Activated T-cell treated with anti-CD3 and anti-CD28 coated beads for 1 hour (primary cell): Measurements from ENCODE around the gene JAG2.

ENCODE experiments used
- DNase-seq: peaks from one replicate; pipeline ENCODE4 v3.0.0-alpha.2; 2020; ENCODE audit warnings: low read depth

The JAG2 gene

DNA sequence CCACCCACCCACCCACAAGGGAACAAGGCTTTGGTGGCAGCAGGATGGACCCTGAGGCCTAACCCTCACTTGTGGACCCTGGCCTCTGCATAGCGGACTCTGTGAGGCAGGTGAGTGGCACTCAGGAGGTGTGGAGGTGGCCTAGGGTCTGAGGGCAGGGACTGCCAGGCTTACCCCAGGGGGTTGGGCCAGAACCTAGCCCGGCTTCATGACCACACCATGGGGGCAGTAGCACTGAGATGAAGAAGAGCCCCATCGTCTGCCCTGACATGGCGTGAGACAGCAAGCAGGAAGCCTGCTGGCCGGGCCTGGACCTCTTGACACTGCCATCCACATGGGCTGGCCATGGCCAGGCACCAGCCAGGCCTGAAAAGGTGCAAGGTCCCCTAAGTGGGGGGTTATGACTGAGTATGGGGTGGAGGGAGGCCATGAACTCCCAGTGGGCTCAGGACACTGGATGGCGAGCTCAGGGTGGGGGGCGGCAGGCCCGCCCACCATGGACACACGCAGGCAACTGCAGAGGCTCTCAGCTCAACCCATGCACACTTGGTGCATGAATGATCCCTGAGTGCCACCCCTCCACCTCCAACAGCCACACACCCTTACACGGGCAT is 29.3 kb downstream of the JAG2 start:
- no peak for DNase-seq

DNA sequence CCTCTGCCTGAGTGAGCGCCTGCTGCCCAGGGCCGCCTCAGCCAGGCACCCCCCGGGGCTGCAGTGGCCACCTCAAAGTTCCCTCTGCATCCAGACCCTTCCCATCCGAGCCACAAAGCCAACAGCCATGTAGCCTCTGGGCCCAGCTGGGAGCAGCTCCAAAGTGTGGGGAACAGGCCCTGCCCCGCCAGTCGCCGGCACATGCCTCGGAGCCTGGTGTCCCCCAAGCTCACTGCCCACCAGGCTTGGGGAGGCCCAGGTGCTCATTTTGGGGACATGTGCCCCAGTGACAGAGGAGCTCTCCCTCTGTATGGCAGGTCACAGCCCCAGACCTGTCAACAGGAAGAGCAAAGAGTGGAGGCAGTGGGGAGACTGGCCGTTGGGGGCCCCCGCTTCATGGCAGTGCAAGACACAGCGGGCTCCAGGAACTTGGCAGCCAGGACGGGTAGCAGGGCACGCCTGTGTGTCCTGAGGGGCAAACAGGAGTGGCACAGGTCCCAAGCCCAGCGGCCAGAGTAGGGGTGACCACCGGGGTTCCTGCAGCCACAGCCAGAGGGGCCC is 29.9 kb downstream of the JAG2 start:
- no peak for DNase-seq

DNA sequence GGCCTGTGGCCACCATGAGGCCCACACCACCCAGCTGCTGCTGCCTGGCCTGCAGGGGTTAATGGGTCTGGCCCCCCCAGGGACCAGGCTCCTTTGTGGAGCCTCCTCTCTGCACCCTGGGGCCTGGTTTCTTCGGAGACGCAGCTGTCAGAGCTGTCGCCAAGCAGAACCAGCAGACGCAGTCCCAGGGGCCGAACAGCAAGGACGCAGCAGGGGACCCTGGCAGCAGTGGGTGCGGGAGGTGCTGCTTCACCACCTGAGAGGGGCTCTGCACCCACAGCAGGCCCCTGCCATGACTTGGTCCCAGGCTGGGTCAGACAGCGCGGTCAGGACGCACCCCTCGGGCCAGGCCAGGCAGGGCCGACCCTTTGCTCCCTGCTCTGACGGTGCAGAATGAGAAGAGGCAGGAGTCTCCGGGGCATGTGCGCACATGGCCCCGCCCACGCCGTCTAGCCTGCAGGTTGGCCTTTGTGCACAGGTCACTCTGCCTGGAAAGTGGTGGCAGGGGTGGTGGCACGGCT is 30.5 kb downstream of the JAG2 start:
- no peak for DNase-seq

DNA sequence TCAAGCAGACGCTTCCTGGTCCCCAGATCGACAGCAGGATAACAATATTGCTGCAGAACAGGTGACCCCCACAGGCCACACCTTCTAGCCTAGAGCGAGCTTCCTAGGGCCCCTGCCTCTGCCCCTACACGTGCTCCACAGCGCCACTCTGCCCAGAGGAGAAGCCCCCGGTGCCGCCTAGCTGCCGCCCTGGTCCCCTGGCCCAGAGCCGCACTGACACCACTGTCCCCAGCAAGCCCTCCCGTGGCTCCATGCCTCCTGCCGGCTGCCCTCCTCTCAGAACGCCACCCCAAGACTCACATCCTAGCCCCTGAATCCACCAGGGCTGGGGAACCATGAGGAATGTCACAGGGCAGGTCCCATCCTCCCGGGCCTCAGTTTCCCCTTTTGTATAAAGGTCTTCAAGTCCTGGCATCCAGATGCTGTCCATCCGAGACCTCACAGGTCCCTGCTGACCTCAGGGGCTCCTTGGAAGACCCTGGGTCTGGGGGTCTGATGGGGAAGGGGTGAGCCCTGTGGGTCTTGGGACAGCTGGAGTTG is 31.0 kb downstream of the JAG2 start:
- DNase-seq: no peak

DNA sequence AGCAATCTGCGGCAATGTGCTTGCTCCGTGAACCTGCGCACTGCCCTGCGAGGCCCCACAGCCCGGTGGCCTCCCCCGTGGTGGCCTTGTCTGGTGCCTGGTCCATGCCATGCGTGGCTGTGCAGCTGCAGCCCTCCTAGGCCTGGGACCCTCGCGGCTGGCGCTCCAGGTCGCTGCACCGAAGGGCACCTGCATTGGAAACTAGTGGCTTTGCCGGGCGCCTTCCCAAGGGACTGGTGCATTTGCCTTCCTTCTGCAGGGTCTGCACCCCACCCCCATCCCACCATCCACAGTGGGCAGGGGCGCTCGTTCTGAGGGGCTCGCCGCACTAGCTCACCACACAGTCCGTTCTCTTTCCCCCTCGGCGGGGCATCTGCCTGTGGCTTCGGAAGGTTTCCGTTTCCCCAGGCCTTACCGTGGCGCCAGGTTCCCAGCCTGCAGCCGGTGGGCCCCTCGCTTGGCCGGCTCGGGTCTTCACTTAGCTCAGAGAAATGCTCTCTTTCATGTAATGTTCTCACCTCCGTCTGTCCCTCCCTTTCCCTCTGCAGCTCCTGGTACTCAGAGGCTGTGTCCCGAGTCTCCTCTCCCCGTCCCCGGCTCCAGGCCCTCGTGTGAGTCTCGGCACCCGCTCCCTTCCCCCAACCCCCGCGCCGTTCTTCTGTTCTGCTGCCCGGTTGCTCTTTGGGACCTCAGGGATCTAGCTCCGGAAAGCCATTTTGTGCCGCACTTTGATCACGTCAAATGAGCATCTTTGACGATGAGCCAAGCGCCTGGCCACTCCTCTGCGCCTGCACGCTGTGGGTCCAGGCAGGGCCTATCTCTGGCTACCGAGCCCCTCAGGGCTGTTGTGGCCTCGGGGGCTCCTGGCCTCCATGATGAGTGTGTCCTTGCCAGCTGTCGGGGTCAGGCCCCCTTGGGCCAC is 31.9 kb downstream of the JAG2 start:
- DNase-seq: no peak

DNA sequence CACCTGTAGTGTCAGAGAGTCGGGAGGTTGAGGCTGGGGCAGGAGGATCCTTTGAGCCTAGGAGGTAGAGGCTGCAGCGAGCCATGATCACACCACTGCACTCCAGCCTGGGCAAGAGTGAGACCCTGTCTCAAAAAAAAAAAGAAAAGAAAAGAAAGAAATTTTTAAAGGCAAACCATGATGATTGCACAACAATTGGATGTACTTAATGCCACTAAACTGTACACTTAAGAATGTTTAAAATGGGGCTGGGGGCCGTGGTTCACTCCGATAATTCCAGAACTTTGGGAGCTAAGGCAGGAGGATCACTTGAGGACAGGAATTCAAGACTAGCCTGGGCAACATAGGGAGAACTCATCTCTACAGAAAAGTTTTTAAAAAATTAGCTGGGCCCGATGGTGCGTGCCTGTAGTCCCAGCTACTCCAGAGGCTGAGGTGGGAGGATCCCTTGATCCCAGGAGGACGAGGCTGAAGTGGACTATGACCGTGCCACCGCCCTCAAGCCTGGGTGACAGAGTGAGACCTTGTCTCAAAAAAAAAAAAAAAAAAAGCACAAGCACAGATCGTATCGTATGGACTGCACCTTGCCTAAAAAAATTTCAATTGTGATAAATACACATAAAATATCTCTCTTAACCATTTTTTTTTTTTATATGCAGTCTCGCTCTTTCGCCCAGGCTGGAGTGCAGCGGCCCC is 32.7 kb downstream of the JAG2 start:
- no peak for DNase-seq

DNA sequence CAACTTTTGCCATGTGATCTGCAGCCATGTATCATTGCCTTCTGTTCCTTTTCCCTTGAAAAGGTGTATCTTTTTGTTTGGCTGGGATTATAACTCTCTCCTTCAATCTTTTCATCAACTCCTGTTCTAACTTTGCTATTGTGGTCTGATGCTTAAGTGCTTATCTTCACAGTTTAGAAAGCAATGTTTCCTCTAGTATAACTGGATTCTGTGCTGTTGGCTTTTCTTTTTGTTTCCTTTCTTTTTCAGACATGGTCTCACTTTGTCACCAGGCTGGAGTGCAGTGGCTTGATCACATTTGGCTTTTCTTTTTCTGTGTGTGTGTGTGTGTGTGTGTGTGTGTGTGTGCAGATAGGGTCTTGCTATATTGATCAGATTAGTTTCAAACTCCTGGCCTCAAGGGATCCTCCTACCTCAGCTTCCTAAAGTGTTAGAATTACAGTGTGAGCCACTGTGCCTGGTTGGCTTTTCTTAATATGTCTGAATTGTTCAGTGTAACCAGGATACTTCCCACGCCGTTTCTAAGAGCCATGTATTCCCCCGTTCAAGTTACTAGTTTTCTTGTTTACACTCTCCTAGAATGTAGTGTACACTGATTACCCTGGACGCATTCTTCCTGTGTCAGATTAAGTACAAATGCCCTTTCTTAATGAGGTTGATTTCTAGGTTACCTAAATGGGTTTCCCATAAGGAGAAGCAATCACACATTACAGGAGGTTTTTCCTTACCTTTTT is 35.5 kb downstream of the JAG2 start:
- no peak for DNase-seq

DNA sequence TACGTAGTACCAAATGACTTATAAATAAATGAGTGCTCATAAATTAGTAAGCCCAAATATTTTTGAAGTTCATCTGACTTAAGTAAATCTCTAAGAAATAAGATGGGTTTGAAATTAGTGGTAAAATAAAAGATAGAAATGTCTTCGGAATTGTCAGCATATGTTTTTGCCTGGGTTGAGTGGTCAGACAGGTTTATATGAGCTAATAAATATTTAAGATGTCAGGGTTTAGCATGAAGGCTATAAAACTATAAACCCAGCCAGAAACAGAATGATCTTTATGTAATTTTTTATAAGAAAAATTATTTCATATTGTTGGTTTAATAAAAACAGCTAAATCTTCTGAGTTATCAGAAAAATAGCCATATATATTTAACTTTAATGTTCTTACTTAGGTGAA is 37.3 kb downstream of the JAG2 start:
- DNase-seq: no peak

DNA sequence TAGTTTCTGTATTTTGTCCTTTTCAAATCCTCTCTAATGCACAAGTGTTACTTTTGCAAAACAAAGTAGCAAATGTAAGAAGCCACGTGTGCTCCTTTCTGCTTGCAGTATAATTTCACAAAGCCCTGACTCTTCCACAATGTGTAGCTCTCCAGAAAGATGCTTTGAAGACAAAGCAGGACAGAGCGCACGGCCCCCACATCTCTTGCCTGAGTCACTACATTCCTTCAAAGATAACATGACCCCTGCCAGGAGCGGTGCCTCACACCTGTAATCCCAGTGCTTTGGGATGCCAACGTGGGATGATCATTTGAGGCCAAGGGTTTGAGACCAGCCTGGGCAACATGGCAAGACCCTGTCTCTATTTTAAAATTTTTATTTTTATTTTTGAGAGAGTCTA is 40.5 kb downstream of the JAG2 start:
- DNase-seq: no peak

DNA sequence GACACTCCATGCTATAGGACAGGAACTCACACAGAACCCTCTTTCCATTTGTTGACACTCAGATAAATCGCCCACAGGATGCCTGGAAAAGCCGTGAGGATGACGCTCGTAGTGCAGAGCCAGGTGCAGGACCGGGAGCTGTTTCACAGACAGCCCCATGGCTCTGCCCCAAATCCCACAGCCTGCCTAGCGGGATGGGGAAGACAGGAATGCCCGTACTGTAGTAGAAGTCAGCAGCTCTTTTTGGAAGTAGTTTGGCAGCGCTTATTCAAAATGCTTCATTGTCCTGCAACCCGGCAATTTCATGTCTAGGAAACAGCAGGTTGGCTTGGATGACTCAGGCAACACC is 41.6 kb downstream of the JAG2 start:
- DNase-seq: no peak

DNA sequence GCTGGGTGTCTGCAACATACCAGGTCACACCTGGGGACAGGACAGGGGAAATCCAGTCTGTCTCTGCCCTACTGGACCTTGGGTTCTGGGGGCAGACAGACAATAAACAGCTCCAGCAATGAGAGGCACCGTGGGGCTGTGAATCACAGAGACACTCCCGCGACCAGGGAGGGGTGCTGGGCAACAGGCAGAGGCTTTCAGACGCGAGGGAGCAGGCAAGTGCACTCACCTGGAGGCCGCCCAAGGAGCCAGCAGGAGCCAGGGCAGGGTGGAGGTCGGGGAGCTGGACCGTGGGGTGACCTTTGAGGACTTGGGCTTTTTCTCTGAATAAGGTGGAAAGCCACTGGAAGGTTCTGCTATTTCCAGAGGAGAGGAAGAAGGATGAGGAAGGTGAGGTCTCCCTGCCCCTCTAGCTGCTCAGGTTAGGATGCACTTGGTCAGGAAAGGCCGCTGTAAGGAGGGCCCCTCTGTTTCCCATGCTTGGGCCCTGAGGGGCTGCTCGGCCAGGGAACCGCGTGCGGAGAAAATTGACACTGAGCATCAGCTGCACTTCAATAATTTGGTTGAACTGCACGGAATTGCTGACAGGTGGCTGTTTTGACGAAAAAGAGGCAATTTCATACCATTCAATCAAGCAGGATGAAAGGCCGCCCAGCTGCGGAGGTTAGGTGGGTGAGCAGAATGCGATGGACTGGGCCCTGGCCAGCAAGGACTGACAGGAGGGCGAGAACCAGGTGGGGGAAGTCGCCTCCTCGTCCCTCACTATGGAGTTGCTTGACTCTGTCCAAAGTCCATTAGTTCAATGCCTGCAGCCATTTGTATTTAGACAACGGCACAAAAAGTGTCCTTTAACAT is 42.2 kb downstream of the JAG2 start:
- no peak for DNase-seq

DNA sequence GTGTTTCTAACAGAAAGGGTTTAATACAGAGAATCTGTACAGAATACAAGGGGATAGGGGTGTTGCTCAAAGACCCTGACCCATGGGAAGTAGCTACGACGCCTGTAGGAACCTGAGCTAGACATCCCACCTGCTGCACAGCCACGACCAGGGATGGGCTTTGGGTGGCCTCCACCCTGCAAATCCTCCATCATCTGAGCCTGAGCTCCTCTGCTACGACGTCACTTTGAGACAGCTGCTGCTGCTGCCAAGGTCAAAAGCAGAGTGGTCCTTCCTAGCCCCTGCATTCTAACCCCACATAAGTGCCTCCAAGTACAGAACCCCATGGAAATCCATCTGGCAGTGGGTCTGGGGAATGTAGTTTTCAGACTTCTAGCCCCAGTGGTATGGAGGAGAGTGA is 43.8 kb downstream of the JAG2 start:
- DNase-seq: no peak

DNA sequence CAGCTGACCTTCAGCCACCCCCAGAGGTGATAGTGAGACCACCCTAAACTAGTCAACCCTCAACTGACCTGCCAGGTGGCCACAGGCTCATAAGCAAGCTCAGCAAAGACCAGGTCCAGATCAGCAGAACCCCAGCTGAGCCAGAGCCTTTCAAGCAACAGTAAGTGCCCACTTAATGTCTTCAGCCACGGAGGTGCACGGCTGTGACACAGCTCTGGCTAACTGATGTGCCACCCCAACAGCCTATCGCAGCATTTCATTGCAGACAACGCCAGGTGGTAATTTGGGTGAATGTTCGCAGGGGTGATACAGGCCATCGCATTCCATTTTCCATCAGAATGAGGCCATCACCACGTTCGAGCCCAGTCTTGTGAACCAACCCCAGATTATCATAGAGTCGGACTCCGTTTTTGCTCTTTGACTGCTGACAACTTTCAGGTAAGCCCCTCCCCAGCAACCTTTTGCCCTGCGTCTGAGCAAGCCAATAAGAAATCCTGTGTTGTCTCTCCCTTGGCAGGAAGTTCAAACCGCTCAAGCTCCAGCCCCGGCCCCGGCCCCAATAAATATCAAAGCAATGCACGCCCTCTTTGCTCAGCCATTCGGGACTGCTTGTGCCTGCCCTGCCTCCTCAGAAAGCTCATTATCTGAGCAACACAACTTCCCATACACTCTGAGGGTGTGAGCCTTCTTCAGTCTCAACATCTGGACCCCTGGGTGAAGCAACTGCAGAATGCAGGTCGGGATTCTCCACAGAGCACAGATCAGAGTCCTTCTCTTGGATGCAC is 44.4 kb downstream of the JAG2 start:
- no peak for DNase-seq

DNA sequence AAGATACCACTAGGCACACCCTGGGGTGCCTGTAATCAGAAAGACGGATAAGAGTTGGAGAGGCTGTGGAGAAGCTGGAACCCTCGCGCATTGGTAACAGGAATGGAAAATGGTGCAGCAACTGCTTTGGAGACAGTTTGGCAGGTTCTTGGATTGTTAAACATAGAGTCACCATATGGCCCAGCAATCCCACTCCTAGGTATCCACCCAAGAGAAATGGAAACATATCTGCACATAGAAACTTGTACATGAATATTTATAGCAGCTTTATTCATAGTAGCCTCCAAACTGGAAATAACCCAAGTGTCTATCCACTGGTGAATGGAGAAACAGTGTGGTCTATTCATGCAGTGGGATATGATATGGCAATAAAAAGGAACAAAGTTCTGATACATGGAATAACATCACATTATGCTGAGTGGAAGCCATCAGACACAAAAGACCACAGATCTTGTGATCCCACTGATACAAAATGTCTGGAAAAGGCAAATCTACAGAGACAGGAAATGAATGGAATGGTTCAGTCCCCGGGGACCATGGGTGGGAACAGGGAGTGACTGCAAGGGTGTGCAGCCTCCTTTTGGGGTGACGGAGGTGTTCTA is 45.4 kb downstream of the JAG2 start:
- no peak for DNase-seq

DNA sequence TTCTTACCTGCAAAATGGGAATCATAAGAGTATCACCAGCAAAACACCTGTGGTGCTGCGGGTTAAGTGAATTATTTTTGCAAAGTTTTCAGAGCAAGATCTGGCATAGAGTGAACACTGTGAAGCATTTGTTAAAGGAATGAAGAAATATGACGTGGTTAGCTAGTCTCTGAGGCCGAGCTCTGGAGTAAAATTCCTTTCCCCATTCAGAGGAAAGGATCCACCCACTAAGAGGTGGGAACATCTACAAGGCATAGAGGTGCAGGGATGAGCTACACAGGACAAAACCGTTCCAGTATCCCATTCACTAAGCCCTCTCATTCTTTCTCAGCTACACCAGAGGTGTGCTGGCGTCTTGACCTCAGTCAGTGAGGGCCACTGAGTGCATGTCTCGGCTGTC is 48.5 kb downstream of the JAG2 start:
- DNase-seq: no peak

DNA sequence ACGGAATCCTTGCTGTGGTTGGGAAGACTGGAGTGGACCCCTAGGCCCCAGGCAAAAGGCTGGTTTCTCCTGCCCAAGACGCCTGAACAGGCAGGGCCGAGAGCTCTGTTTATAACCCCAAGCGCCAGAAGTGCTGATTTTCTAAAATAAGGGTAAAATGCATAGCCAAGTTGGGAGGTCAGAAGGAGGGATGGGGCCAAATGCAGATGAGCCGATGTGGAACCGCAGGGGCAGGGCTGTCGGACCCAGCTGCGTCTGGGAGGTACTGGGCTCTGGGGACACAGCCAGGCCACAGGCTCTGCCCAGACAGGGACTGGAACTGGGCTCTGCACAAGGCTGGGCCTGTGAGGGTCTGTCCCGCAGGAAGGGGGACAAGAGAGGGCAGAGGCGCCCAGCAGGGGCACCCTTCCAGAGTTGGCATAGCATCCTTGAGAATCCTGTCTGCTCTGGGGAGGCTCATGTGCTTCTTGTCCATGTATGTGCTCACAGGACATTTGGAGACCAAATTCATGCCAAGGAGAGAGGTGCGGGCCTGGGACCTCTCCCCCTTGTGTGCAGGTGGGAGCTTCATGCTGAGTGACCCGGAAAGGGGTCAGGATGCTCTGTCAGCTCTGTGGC is 49.1 kb downstream of the JAG2 start:
- no peak for DNase-seq

DNA sequence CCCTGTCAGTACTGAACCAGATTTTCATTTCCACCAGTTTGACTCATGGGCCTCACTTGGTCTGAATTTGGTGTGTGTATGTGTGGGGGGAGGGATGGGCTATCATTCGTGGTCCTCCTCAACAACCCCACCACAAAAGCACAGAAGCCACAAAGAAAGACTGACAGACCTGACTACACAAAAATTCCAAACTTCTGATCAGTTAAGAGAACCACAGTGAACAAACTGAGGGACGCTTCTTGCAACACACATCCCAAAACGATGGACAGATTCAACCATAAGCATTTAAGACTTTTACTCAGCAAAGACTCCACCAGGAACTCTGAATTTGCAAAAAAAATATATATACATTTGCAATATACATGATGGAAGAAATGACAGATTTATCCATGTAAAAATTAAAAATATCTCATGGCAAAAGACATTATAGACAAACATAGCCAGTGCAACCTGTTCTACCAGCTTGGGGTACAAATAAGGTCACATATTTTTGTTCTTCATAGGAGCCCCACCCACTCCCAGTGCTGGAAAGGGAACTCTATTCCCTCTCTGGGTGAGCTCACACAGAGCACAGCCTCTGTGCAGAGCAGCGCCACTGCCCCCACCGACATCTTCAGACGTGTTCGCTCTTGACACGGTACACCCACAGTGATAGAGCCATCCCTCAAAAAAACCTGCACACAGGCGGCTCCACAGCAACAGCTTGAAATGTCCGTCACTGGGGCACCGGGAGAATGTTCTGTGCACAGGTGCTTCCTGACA is 49.7 kb downstream of the JAG2 start:
- no peak for DNase-seq

DNA sequence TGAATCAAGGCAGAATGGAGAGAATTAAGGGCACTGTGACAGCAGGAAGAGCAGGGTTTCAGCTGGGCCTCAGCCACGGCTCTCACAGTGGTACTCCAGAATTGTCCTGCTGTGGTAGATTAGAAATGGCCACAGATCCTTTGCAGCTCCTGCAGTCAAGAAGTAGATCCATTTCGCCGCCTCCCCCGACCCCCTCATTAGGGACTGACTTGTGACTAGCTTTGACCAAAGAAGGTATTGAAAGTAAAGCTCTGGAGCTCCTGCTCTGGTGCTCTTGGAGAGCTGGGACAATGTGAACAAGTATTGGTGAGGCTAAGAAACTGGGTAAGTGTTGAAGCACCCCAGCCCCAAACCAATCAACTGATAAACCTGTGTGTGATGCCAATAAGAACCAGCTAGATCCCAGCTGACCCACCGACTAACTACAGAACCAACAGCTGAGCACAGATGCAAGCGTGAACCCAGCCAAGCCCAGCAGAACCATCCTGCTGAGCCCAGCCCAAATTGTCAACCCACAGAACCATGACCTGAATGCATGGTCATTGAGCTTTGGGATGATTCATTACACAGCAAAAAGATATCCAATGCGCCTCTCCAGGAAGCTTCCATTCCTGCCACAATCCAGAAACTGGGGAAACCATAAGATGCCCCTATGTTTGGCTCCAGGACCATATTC is 50.7 kb downstream of the JAG2 start:
- DNase-seq: no peak
